NCI-H2107 treated with DMSO at 0.1 percent for 48 hours (cell line): ENCODE measurements around the gene RBM20.

ENCODE experiments used
- DNase-seq: peaks from one replicate; lab custom pipeline; 2025; ENCODE audit not compliant: unreplicated experiment; lab: John Stamatoyannopoulos, UW

The RBM20 gene

DNA sequence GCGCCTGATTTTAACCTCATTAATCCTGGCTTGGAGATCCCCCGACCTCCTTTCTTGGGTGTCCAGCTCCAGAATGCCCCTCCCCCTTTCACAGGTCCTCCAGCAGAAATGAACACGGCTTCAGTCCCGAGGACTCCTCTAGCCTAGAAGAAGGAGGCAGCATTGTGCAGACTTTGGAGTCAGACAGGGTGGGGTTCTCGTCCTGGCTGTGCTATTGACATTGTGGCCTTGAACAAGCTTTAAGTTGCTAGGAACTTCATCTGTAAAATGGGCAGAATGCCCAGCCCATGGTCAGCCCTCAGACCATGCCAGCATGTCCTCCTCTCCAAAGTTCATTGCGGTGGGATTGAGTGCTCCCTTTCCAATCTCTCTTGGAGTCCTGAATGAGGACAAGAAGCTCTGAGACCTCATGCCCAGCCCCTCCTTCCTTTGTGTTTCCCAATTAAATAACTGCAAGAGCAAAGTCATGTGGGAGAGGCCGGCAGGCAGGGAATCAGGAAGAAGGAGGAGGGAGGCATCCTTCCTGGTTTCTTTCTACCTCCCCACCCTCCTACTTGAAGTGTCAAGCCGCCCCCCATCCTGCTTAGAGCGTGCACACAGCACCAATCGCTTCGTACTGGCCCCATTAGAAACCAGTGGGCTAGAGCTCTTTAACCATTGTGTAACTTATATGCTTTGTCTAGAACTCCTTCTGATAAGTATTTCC is 86.4 kb downstream of the RBM20 start:
- no peak for DNase-seq

GRCh38 chr10:110733218-110733952 is 89.2 kb downstream of the RBM20 start:
- DNase-seq: peak; percentile 15

DNA sequence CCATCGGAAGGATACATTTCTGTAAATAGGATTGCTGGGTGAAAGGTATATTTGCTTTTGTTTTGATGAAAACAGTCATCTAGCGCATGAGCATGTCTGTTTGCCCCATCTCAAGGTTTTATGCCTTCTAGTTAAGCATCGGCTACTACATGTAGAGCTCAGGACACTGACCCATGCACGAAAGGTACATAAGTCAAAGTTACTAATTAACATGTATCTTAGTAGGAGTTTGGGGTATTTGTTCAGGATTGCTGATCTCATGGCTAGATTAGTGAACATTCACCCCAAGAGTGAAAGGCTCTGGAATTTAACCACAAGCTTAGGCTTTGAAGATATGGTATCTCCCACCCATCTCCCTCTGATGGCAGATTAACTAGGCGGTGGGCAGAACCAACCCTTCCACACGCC is 91.5 kb downstream of the RBM20 start:
- DNase-seq: no peak

DNA sequence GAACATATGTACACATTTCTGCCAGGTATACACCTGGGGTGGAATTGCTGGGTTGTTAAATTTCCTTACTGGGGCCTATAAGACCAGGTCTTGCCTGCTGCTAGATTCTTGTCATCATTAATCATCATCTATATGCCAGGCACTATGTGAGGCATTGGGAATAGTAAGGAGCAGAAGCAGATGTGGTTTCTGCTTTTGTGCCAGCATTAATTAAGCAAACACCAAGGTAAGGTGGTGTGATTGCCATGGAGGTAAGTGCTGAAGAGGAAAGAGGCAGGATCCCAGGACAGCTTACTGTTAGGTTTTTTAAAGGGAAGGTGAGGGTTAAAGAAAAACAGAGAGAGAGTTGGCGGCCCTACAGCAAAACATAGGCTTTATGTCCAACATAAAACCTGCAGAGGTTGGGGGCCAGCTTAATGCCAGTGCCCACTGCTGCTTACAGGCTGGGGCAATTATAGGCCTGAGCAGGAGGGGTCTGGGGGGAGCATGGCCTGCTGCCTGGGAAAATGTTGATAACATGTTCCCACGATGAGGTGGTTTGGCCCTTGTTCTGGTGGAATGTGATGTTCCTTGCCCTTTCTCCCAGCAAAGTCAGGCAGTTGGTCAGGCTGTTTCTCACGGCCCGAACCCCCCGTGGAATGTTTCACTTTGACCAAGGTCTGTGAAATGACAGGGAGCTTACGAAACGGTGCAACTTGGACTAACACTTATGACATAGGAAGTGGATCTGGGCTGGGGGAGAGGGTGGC is 93.9 kb downstream of the RBM20 start:
- DNase-seq: no peak

GRCh38 chr10:110739811-110740271 is 95.7 kb downstream of the RBM20 start:
- DNase-seq: no peak

DNA sequence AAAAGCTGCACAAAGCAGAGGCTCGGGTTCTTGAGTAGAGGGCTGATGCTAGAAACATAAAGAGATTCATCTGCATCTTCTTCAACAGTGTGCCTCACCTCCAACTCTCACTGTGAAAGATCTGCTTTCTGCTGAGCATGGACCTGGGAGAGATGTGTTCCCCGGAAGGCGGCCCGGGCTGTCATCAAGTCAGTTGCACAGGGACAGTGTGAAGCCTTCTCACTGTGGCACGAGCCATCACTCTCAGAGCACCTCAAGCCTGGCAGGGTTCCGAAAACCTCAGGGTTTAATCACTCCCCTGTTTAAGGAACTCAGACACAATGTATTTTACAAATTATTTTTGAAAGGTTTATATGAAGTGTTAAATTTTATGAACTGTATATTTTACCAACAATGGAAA is 98.7 kb downstream of the RBM20 start:
- DNase-seq: no peak

DNA sequence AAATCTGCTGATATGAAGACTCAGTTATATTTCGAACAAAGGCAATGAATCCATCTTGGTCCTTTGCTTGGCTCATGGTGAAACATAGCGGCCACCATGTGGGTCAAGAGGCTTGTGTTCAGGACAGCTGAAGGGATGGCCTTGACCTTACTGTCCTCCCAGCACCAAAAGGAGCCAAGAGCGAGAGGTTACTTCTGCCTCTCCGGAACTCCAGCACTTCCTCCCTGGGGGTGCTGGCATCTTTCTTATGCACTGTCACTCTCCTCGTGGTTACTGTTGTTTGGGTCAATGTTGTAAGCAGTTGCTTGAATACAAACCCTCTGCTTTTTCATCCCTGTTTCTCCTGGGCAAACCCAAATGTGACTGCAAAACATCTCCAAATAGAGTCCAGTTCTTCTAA is 100.6 kb downstream of the RBM20 start:
- no peak for DNase-seq

DNA sequence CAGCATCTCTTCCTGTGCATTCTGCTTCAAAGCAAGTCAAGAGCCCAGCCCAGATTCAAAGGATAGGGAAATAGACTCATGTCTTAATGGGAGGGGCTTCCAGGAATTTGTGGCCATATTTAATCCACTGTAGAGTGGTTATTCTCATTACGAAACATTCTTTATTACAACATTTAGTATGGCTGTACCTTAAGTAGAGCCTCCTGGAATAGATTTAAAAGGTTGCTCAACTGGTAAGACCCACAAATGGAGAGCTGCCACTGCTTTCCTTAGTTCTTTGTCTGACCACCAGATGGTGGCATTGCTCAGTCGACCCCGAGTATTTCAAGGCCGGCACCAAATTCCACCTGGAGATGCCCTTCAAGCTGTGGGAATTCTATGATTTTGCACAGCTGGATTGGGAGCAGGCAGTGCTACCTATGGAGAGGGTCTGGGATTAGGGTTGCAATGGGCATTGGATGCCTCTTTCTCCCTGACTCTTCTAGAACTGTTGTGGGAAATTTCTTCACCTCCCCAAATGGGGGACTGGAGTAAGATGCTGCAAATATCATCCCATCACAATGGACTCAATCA is 102.2 kb downstream of the RBM20 start:
- peak; percentile 53 for DNase-seq

- no peak for DNase-seq
These were observed 103.0 kb downstream of the RBM20 start for GRCh38 chr10:110746969-110747608.

DNA sequence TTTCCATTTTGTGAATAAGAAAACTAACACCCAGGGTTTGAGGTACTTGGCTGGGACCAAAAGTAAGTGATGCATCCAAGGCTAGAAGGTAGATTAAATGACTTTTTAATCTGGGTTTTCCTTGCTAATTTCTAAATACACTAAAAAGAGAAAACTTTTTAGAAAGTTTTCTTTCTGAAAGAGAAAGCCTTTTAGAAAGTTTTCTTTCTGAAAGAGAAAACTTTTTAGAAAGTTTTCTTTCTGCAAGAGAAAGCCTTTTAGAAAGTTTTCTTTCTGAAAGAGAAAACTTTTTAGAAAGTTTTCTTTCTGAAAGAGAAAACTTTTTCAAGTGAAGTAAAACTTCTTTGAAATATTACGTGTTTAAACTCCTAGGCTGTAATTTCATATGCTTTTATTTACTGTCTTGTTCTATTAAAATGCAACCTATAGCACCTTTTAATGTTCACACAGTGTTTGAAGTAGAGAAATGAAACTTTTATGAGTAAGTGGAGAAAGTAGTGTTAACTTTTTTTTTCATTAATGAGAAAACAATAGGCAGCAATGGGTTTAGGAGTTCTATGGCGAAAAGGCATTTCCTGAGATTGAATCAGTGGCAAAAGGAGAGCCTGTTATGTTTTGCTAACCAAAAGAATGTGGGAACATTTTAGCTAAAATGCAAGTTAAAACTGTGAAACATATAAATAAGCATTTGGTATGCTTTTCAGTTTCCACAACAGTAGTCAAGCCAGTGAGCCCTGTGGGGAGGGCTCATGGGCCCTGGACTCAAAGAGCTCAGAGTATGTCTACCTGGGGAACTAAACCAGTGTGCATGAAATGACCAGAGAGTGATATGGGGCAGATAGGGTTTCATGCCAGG is 103.7 kb downstream of the RBM20 start:
- DNase-seq: no peak

GRCh38 chr10:110748970-110749369 is 104.8 kb downstream of the RBM20 start:
- no peak for DNase-seq

DNA sequence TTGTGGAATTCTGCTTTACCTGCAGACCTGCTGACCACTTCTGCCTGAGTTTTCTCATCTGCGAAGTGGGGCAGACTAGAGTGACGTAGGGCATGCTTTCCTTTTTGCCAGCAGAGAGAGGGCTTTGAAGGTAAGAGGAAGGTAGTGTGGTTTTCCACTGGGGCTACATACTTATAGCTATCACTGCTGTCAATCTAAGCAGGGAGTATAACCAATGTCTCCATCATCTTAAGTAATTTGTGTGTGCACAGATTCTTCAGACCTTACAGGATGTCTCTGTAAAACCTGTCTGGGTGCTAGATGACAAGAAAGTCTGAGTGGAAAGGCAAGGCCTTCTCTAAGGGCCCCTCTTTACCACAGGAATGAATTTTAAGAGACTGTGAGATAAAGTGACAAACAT is 106.8 kb downstream of the RBM20 start:
- no peak for DNase-seq

DNA sequence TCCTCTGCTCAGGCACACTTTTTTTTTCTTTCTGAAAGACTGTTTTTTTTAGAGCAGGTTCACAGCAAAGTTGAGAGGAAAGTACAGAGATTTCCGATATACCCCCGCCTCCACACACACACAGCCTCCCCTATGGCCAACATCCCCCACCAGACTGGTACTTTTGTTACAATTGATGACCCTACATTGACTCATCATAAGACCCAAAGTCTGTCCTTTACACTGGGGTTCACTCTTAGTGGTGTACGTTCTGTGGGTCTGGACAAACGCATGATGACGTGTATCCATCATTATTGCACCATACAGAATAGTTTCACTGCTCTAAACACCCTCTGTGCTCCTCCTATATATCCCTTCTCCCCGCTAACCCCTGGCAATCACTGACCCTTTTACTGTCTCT is 107.7 kb downstream of the RBM20 start:
- no peak for DNase-seq

DNA sequence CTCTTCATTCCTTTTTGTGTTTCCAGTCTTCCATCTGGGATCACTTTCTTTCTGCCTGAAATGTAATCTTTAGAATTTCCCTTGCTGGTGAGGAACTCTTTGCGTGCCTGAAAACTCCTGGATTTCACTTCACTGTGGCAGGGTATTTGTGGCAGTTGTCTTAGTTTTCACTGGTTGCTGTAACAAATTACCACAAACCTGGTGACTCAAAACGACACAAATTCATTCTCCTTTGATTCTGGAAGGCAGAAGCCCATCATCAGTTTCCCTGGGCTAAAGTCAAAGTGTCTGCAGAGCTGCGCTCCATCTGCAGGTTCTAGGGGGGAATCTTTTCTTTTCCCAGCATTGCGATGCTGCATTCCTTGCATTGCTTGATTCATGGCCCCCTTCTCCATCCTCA is 109.3 kb downstream of the RBM20 start:
- no peak for DNase-seq

- no peak for DNase-seq
These were observed 110.4 kb downstream of the RBM20 start for GRCh38 chr10:110754375-110755105.

DNA sequence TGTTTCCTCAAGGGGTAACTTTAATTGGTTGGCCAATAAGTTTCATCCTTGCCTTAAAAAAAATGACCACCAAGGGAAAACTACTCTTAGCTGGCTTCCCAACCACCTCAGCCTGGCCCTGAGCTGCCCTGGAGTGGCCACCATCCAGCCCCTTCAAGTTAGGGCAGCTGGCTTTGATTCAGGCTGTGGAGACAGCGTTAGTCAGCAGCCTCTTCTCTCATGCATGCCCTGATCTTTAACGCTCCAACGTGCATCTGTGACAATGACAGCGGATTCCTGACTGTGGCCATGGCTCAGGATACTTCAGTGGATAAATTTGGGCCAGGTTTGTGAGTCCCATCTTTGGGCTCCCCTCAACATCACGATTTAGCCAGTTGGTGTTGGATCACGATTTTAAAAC is 111.6 kb downstream of the RBM20 start:
- no peak for DNase-seq

GRCh38 chr10:110756876-110757275 is 112.7 kb downstream of the RBM20 start:
- DNase-seq: no peak

DNA sequence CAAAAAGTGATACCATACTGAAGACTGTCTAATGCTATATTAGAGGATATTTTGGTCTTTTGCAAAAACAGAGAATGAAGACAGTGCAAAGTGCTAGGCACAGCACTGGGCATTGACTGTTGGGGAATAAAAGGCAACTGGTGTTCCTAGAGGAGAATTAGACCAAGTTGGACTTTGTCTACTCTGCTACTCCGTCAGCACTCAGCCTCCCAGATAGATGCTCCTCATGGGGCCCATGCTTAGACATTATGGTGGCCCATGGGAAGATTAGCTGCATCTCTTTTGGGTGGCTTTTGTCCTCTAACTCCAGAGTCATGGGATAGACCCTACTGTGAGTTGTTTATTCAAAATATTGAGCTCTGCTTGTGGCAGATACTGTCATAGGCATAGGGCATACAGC is 113.5 kb downstream of the RBM20 start:
- DNase-seq: no peak

GRCh38 chr10:110758128-110758765 is 114.1 kb downstream of the RBM20 start:
- no peak for DNase-seq
